HepG2 (cell line): ENCODE data around the gene APBB2. TPM values are rescaled to one million over a fixed set of nuclear protein-coding genes. Genes with fewer than 3 reads are reported as not detected.

Source experiments
- ATAC-seq: fragments of 200-7000 bp; cut with Tn5 transposase; 3 replicates; pipeline ENCODE4 v1.9.1; 2020; ENCODE audit warnings: mild to moderate bottlenecking, moderate library complexity
- BruUV-seq: library from RNA; stranded (reverse); fragments of 400-500 nt; replicated peaks from 2 replicates; lab custom pipeline; 2021; lab: Mats Ljungman, UMichigan
- CTCF ChIA-PET: fragments of 300-600 bp; formaldehyde crosslinking; extraction: SDS; loops from one replicate; lab custom pipeline; 2021; ENCODE audit warnings: low total read pairs, inconsistent platforms, low intra/inter-chr PET ratio; lab: Yijun Ruan, JAX
- POLR2A ChIA-PET: fragments of 350-600 bp; sonication (Branson Sonifier 250); formaldehyde crosslinking; loops from one replicate; lab custom pipeline; 2020; ENCODE audit warnings: antibody characterized with exemption, inconsistent platforms; lab: Yijun Ruan, JAX
- DNase-seq: peaks from one replicate; pipeline ENCODE4 v3.0.0-alpha.2; 2015; ENCODE audit warnings: low spot score
- FAIRE-seq: peaks from 3 replicates; lab custom pipeline; 2011; peaks lifted over from hg19 to GRCh38; lab: Jason Lieb, UNC
- H2AFZ ChIP-seq: one replicate; pipeline ENCODE4 v1.6.1; 2011; ENCODE audit warnings: low read length, inconsistent platforms
- H3K27ac ChIP-seq: fragments of 300-600 bp; 3 replicates; pipeline ENCODE4 v1.8.0; 2011; ENCODE audit warnings: mixed run types, mild to moderate bottlenecking, mixed read lengths, low read length, inconsistent platforms; ENCODE audit not compliant: insufficient read depth; ENCODE audit errors: extremely low read length
- H3K27me3 ChIP-seq, 2 experiments: fragments of 200-600 bp in 1 of 2; 2 replicates in 1 of 2; 3 replicates in 1 of 2; pipeline versions ENCODE4 v1.6.0 to v1.8.0; 2011; ENCODE audit warnings: low read length in 2 of 2, mild to moderate bottlenecking in 2 of 2, moderate library complexity in 2 of 2, inconsistent platforms in 1 of 2; ENCODE audit not compliant: insufficient read depth in 2 of 2, control insufficient read depth in 1 of 2
- H3K36me3 ChIP-seq, 2 experiments: fragments of 200-600 bp in 1 of 2; replicated peaks in 1 of 2; 2 replicates in 1 of 2; 3 replicates in 1 of 2; pipeline versions ENCODE4 v1.5.1 to v1.8.0; 2011; ENCODE audit warnings: low read length in 2 of 2, inconsistent platforms in 1 of 2; ENCODE audit not compliant: insufficient read depth in 2 of 2, control insufficient read depth in 1 of 2
- H3K4me1 ChIP-seq: 2 replicates; pipeline ENCODE4 v1.5.1; 2012; ENCODE audit warnings: low read length, inconsistent platforms; ENCODE audit not compliant: insufficient read depth
- H3K4me2 ChIP-seq: 2 replicates; pipeline ENCODE4 v1.6.0; 2011; ENCODE audit warnings: low read depth, low read length, inconsistent platforms
- H3K4me3 ChIP-seq, 3 experiments: fragments of 200-600 bp in 1 of 3; sonication (generic), shearing (Covaris generic) in 1 of 3; replicated peaks in 1 of 3; 2 replicates each; pipeline ENCODE4 v1.5.1; 2011 to 2016; ENCODE audit warnings: low read length in 3 of 3, inconsistent platforms in 2 of 3, low read depth in 2 of 3, mild to moderate bottlenecking in 2 of 3, control low read depth in 1 of 3, mixed read lengths in 1 of 3; ENCODE audit not compliant: insufficient read depth in 1 of 3
- H3K79me2 ChIP-seq: one replicate; pipeline ENCODE4 v1.6.1; 2011; ENCODE audit warnings: low read length, inconsistent platforms; ENCODE audit not compliant: insufficient read depth
- H3K9ac ChIP-seq: 2 replicates; pipeline ENCODE4 v1.6.0; 2011; ENCODE audit warnings: mild to moderate bottlenecking, low read depth, low read length, inconsistent platforms; ENCODE audit not compliant: insufficient read depth
- H3K9me3 ChIP-seq: 2 replicates; pipeline ENCODE4 v1.5.1; 2012; ENCODE audit warnings: mild to moderate bottlenecking, low read length
- H4K20me1 ChIP-seq: 2 replicates; pipeline ENCODE4 v1.6.0; 2011; ENCODE audit warnings: inconsistent platforms, mild to moderate bottlenecking, low read length, moderate library complexity; ENCODE audit not compliant: insufficient read depth
- MLLT10 ChIP-seq: sonication (generic); formaldehyde crosslinking; IDR thresholded peaks from 2 replicates; pipeline ENCODE4 v1.4.0; 2020; ENCODE audit warnings: missing genetic modification reagents
- NFKBIZ ChIP-seq: IDR thresholded peaks from 2 replicates; pipeline ENCODE4 v1.6.1; 2018; ENCODE audit warnings: missing genetic modification reagents, missing compliant biosample characterization
- YY1 ChIP-seq: IDR thresholded peaks from 2 replicates; pipeline ENCODE4 v1.6.1; 2011; ENCODE audit warnings: low read length, low read depth, moderate library complexity, mild to moderate bottlenecking; ENCODE audit not compliant: insufficient read depth, insufficient replicate concordance
- ZNF317 ChIP-seq: sonication (generic); formaldehyde crosslinking; IDR thresholded peaks from 2 replicates; pipeline ENCODE4 v1.5.0; 2020; ENCODE audit warnings: mild to moderate bottlenecking, missing genetic modification reagents
- ZNF343 ChIP-seq: sonication (generic); formaldehyde crosslinking; IDR thresholded peaks from 2 replicates; pipeline ENCODE4 v1.4.0; 2020; ENCODE audit warnings: mild to moderate bottlenecking, missing genetic modification reagents
- ZNF558 ChIP-seq: sonication (generic); formaldehyde crosslinking; IDR thresholded peaks from 2 replicates; pipeline ENCODE4 v1.9.0; 2022; ENCODE audit warnings: mild to moderate bottlenecking, missing genetic modification reagents, borderline replicate concordance
- ZNF614 ChIP-seq: IDR thresholded peaks from 2 replicates; pipeline ENCODE4 v1.6.1; 2018; ENCODE audit warnings: missing biosample characterization, missing genetic modification reagents, inconsistent platforms, borderline replicate concordance
- ZNF850 ChIP-seq: sonication (generic); formaldehyde crosslinking; conservative IDR thresholded peaks from 2 replicates; pipeline ENCODE4 v1.9.0; 2021; ENCODE audit warnings: mild to moderate bottlenecking, missing genetic modification reagents
- WGBS: methylation state at CpG from one replicate; pipeline ENCODE4 v1.1.6; 2017; ENCODE audit warnings: low lambda C conversion rate; 5-methylcytosine and 5-hydroxymethylcytosine counted together
- in situ Hi-C: cut with HindIII; loops from 2 replicates; pipeline ENCODE4 v1.10.0; 2017; ENCODE audit warnings: low pct_unique_long_range_greater_than_20kb; ENCODE audit not compliant: extremely low pct_ligation_motif_present
- intact Hi-C: fragments of 100-400 bp; cut with micrococcal nuclease; formaldehyde crosslinking; loops from one replicate; pipeline ENCODE4 v1.10.0; 2022; ENCODE audit not compliant: unreplicated experiment
- polyA plus RNA-seq, 8 experiments: library from polyadenylated mRNA; depleted of rRNA in 3 of 8; stranded (reverse) in 7 of 8; unstranded in 1 of 8; fragments of >200 nt; fragmentation: Illumina TruSeq in 4 of 8; extraction: Trizol in 4 of 8; gene quantifications; 2 replicates each; pipeline versions ENCODE4 v1.2.1 to v1.2.3, GENCODE V29; 2011 to 2016; ENCODE audit warnings: low read depth in 4 of 8, missing spikeins in 1 of 8, mixed read lengths in 1 of 8; ENCODE audit not compliant: insufficient read depth in 1 of 8
- total RNA-seq, 5 experiments: library from RNA; depleted of rRNA; stranded (reverse); fragments of >200 nt; fragmentation: Illumina TruSeq; extraction: Trizol; gene quantifications; 2 replicates each; pipeline ENCODE4 v1.2.3, GENCODE V29; 2016; ENCODE audit warnings: low read depth in 1 of 5
- TF ChIP-seq, protein P1 (sequence below): sonication (generic); formaldehyde crosslinking; IDR thresholded peaks from 2 replicates; pipeline ENCODE4 v1.4.0; 2020; ENCODE audit warnings: missing genetic modification reagents, borderline replicate concordance
- TF ChIP-seq, protein P2 (sequence below): sonication (generic); formaldehyde crosslinking; IDR thresholded peaks from 2 replicates; pipeline ENCODE4 v1.8.0; 2022; ENCODE audit warnings: mild to moderate bottlenecking, missing genetic modification reagents, moderate library complexity
- TF ChIP-seq, protein P3 (sequence below): sonication (generic); formaldehyde crosslinking; conservative IDR thresholded peaks from 2 replicates; pipeline ENCODE4 v1.4.0; 2020; ENCODE audit warnings: missing genetic modification reagents
- TF ChIP-seq, protein P4 (sequence below): sonication (generic); formaldehyde crosslinking; IDR thresholded peaks from 2 replicates; pipeline ENCODE4 v1.4.0; 2020; ENCODE audit warnings: mild to moderate bottlenecking, missing genetic modification reagents
- TF ChIP-seq, protein P5 (sequence below): sonication (generic); formaldehyde crosslinking; IDR thresholded peaks from 2 replicates; pipeline ENCODE4 v1.9.0; 2021; ENCODE audit warnings: missing genetic modification reagents, mild to moderate bottlenecking, borderline replicate concordance

Gene APBB2
- total and polyA plus RNA-seq, 2 of the 13 experiments (the other 11 are each of a cell fraction or from before 2014, with no cell fraction given) = 11.7 to 17.0 TPM

DNA sequence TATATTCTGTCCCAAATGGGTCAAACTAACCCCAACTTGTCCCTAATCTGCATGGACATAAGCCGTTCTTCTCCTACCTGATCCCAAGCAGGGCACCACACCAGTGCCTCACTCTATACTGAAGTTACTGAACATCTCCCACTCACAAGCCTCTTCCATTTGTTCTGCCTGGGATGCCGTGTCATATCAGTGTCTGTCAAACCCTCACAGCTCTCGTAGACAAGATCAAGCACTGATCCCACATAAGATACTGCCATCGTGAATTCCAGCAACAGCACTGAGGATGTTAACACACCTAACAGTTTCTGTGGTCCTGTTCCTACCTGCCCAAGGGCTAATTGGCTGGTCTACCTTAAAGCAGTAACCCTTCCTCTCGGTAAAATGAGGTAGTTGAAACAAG lies 162.1 kb downstream of the APBB2 start (continued):
- TF ChIP-seq, protein P1, sequence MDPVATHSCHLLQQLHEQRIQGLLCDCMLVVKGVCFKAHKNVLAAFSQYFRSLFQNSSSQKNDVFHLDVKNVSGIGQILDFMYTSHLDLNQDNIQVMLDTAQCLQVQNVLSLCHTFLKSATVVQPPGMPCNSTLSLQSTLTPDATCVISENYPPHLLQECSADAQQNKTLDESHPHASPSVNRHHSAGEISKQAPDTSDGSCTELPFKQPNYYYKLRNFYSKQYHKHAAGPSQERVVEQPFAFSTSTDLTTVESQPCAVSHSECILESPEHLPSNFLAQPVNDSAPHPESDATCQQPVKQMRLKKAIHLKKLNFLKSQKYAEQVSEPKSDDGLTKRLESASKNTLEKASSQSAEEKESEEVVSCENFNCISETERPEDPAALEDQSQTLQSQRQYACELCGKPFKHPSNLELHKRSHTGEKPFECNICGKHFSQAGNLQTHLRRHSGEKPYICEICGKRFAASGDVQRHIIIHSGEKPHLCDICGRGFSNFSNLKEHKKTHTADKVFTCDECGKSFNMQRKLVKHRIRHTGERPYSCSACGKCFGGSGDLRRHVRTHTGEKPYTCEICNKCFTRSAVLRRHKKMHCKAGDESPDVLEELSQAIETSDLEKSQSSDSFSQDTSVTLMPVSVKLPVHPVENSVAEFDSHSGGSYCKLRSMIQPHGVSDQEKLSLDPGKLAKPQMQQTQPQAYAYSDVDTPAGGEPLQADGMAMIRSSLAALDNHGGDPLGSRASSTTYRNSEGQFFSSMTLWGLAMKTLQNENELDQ (CRISPR knock-in tag) = no peak
- no peak for TF ChIP-seq ZNF317 (CRISPR knock-in tag)
- TF ChIP-seq, protein P2, sequence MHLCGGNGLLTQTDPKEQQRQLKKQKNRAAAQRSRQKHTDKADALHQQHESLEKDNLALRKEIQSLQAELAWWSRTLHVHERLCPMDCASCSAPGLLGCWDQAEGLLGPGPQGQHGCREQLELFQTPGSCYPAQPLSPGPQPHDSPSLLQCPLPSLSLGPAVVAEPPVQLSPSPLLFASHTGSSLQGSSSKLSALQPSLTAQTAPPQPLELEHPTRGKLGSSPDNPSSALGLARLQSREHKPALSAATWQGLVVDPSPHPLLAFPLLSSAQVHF (CRISPR knock-in tag) = no peak

DNA sequence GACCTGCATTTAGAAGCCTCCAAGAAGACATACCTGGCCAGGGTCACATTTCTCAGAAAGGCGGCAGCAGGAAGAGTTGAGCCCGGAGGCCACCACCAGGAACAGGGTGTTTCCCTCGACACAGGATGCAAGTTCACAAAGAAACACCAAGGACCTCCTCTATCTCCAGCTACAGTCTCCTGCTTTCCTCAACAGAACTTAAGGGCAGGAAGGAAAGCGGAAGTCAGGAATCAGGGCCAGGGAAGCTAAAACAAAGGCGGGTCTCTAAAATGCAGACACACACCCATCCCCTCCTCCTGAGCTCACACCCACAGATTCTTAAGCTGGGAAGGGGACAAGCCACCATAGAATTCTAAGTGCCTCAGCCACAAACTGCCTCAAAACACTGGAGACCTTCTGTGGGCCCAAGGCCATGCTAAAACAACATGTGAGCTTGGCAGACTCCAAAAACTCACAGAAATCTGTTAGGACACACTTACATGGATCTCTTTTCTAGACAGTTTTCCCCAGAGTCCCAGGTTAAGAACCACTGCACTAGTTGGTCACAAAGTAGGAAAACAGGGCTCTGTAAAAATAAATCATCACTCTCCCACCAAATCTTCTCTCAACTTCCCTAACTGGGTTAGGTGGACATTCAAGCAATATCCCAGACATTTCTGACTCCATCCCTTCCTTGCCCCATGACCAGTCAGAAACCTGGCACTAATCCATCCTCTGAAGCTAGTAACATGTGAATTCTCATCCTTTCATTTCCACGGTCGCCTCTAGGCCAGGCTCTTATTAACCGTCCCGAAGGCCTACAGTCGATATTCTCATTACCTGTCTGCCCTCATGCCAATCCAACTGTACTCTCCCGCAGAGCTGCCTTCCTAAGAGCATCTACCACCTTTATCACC lies 163.2 kb downstream of the APBB2 start:
- Histone ChIP-seq H3K9ac (no peak overlapping the region), H3K27ac (no peak overlapping the region), H3K4me2 (no peak overlapping the region), H3K27me3 (no peaks in the 10 kb centered on the region), H4K20me1 (no peaks in the 10 kb centered on the region), H2AFZ (no peak overlapping the region), H3K4me3 (no peak overlapping the region), H3K79me2 (no peaks in the 10 kb centered on the region), H3K36me3 (no peaks in the 10 kb centered on the region), H3K4me1 (no peaks in the 10 kb centered on the region), H3K9me3 (no peaks in the 10 kb centered on the region; the same call in 1 of the 2 replicates)
- ChIA-PET POLR2A (no interaction called here), CTCF (no interaction called here)
- BruUV-seq = no TSS peak
- intact Hi-C loops = no loop called here
- DNase-seq (no peak), ATAC-seq (no peak), FAIRE-seq (no peak)
- in situ Hi-C loops = no loop called here
- WGBS = 98% methylated on average over 11 of the region's 11 CpGs
- TF ChIP-seq ZNF343 (CRISPR knock-in tag) (no peak), YY1 (no peak), NFKBIZ (no peak), ZNF614 (CRISPR knock-in tag) (no peak), MLLT10 (no peak), ZNF850 (no peak), ZNF558 (CRISPR knock-in tag) (no peak)
- TF ChIP-seq, protein P3, sequence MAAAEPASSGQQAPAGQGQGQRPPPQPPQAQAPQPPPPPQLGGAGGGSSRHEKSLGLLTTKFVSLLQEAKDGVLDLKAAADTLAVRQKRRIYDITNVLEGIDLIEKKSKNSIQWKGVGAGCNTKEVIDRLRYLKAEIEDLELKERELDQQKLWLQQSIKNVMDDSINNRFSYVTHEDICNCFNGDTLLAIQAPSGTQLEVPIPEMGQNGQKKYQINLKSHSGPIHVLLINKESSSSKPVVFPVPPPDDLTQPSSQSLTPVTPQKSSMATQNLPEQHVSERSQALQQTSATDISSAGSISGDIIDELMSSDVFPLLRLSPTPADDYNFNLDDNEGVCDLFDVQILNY (CRISPR knock-in tag) = no peak
- TF ChIP-seq, protein P4, sequence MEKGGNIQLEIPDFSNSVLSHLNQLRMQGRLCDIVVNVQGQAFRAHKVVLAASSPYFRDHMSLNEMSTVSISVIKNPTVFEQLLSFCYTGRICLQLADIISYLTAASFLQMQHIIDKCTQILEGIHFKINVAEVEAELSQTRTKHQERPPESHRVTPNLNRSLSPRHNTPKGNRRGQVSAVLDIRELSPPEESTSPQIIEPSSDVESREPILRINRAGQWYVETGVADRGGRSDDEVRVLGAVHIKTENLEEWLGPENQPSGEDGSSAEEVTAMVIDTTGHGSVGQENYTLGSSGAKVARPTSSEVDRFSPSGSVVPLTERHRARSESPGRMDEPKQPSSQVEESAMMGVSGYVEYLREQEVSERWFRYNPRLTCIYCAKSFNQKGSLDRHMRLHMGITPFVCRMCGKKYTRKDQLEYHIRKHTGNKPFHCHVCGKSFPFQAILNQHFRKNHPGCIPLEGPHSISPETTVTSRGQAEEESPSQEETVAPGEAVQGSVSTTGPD (CRISPR knock-in tag) = no peak
- TF ChIP-seq, protein P5, sequence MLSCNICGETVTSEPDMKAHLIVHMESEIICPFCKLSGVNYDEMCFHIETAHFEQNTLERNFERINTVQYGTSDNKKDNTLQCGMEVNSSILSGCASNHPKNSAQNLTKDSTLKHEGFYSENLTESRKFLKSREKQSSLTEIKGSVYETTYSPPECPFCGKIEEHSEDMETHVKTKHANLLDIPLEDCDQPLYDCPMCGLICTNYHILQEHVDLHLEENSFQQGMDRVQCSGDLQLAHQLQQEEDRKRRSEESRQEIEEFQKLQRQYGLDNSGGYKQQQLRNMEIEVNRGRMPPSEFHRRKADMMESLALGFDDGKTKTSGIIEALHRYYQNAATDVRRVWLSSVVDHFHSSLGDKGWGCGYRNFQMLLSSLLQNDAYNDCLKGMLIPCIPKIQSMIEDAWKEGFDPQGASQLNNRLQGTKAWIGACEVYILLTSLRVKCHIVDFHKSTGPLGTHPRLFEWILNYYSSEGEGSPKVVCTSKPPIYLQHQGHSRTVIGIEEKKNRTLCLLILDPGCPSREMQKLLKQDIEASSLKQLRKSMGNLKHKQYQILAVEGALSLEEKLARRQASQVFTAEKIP (CRISPR knock-in tag) = no peak
